ENCODE measurements around the gene DNAI2. TPM values are rescaled to one million over a fixed set of nuclear protein-coding genes. Genes with fewer than 3 reads are reported as not detected.

The DNAI2 gene
- total and polyA plus RNA-seq, 9 of the 15 experiments (the other 6 are each of a cell fraction or from before 2014, with no cell fraction given) = not detected

- Histone ChIP-seq H3K36me3 (ENCODE audit: control insufficient read depth, insufficient read depth, low read length) (no peaks in the 10 kb centered on the region), H3K9me1 (ENCODE audit: control insufficient read depth, insufficient read depth, low read length) (no peaks in the 10 kb centered on the region), H2AFZ (ENCODE audit: low read depth, low read length) (no peak overlapping the region), H3K27ac (ENCODE audit: extremely low read depth, low read depth, low read length) (no peak overlapping the region), H3K27me3 (ENCODE audit: control insufficient read depth in 2 of 2, insufficient read depth in 2 of 2, low read length in 2 of 2) (peaks cover 0 to 12% of the 10 kb centered on the region in 2 experiments; a peak in 3 of 5 replicates), H3K9ac (ENCODE audit: insufficient read depth in 1 of 2, low read depth in 2 of 2, low read length in 2 of 2) (no peak overlapping the region), H3K4me1 (replicated peaks in 1 of 2; ENCODE audit: control insufficient read depth in 2 of 2, insufficient read depth in 2 of 2, low read length in 2 of 2) (peaks cover 5 to 19% of the 10 kb centered on the region in 2 experiments; a peak in 4 of 5 replicates), H3K4me3 (no peak overlapping the region), H3K9me3 (replicated peaks; ENCODE audit: control insufficient read depth, insufficient read depth, low read depth, low read length) (no peaks in the 10 kb centered on the region), H3K79me2 (ENCODE audit: control insufficient read depth, insufficient read depth, low read length) (no peaks in the 10 kb centered on the region), H3K4me2 (ENCODE audit: insufficient read depth, low read length) (no peak overlapping the region), H4K20me1 (replicated peaks; ENCODE audit: control insufficient read depth, insufficient read depth, low read length) (0 out of 2 replicates have a peak, but pooled peaks cover 3% of the 10 kb centered on the region)
- no TSS peak for BruUV-seq (replicated peaks)
- POLR2A ChIA-PET = interaction anchor here (0.6 to 0.7 kb wide), 2 partner anchors 9 to 32 kb away, joined by 3 to 4 read pairs; no protein-coding TSS in a partner anchor
- peak in 3 of 4 experiments; percentile 32 to 39 (median 35) for DNase-seq (ENCODE audit: extremely low read depth in 1 of 4, low spot score in 3 of 4)
- intact Hi-C loops (cut with micrococcal nuclease) = no loop called here
- ATAC-seq = no peak
- no peak for FAIRE-seq
- CTCF ChIA-PET (ENCODE audit: low intra/inter-chr PET ratio) = no interaction called here
- TF ChIP-seq KDM1A (IDR thresholded peaks at IDR 0.05) (peak; percentile 61 to 75), NFIC (IDR thresholded peaks at IDR 0.05) (0 out of 2 replicates have a peak, but pooled peaks have one; percentile 3), PURB (CRISPR knock-in tag; IDR thresholded peaks at IDR 0.05; ENCODE audit: low read depth) (no peak)
- 16% methylated on average over 4 of the region's 5 CpGs for WGBS (ENCODE audit: insufficient coverage, low coverage, missing lambda C conversion rate)
- in situ Hi-C loops (cut with MboI) = no loop called here
Observed at GRCh38 chr17:74228306-74228978, 45.6 kb upstream of the DNAI2 start.

- in situ Hi-C loops (cut with MboI) = no loop called here
- Histone ChIP-seq H3K79me2 (ENCODE audit: control insufficient read depth, insufficient read depth, low read length) (no peaks in the 10 kb centered on the region), H2AFZ (ENCODE audit: low read depth, low read length) (no peak overlapping the region), H3K9ac (ENCODE audit: insufficient read depth in 1 of 2, low read depth in 2 of 2, low read length in 2 of 2) (no peak overlapping the region; a peak in 1 of 4 replicates), H3K4me3 (no peak overlapping the region), H4K20me1 (replicated peaks; ENCODE audit: control insufficient read depth, insufficient read depth, low read length) (0 out of 2 replicates have a peak, but pooled peaks cover 3% of the 10 kb centered on the region), H3K36me3 (ENCODE audit: control insufficient read depth, insufficient read depth, low read length) (no peaks in the 10 kb centered on the region), H3K27ac (ENCODE audit: extremely low read depth, low read depth, low read length) (no peak overlapping the region), H3K9me3 (replicated peaks; ENCODE audit: control insufficient read depth, insufficient read depth, low read depth, low read length) (no peaks in the 10 kb centered on the region), H3K27me3 (ENCODE audit: control insufficient read depth in 2 of 2, insufficient read depth in 2 of 2, low read length in 2 of 2) (peaks cover 0 to 6% of the 10 kb centered on the region in 2 experiments; a peak in 3 of 5 replicates), H3K4me2 (ENCODE audit: insufficient read depth, low read length) (no peak overlapping the region), H3K4me1 (replicated peaks in 1 of 2; ENCODE audit: control insufficient read depth in 2 of 2, insufficient read depth in 2 of 2, low read length in 2 of 2) (peaks cover 10 to 25% of the 10 kb centered on the region in 2 experiments), H3K9me1 (ENCODE audit: control insufficient read depth, insufficient read depth, low read length) (no peaks in the 10 kb centered on the region)
- ATAC-seq = no peak
- no peak for DNase-seq (ENCODE audit: extremely low read depth in 1 of 4, low spot score in 3 of 4)
- POLR2A ChIA-PET = interaction anchor here (0.6 to 1.5 kb wide), 6 partner anchors 18 to 1036 kb away, joined by 3 to 4 read pairs (median 3); partner anchors contain the start of gene RPL38
- WGBS (ENCODE audit: insufficient coverage, low coverage, missing lambda C conversion rate) = 38% methylated on average over 13 of the region's 16 CpGs
- intact Hi-C loops (cut with micrococcal nuclease) = no loop called here
- no TSS peak for BruUV-seq (replicated peaks)
- CTCF ChIA-PET (ENCODE audit: low intra/inter-chr PET ratio) = no interaction called here
- no peak for FAIRE-seq
- TF ChIP-seq TGIF2 (CRISPR knock-in tag; IDR thresholded peaks at IDR 0.05) (no peak), MCM5 (IDR thresholded peaks at IDR 0.05; ENCODE audit: low read depth) (no peak), ZNF512 (tag; IDR thresholded peaks at IDR 0.05) (no peak), CHD4 (IDR thresholded peaks at IDR 0.05; ENCODE audit: insufficient read depth, insufficient replicate concordance, low read depth, low read length, poor library complexity, severe bottlenecking) (no peak), HSF4 (CRISPR knock-in tag; IDR thresholded peaks at IDR 0.05; ENCODE audit: borderline replicate concordance) (no peak), NCOA1 (IDR thresholded peaks at IDR 0.05; ENCODE audit: low read depth) (no peak)
Observed at GRCh38 chr17:74230896-74231295, 43.1 kb upstream of the DNAI2 start.

Data from K562 (cell line).